HepG2 (cell line): ENCODE results near the gene ASTN2. TPM values are rescaled to one million over a fixed set of nuclear protein-coding genes. Genes with fewer than 3 reads are reported as not detected.

ENCODE experiments used
- ATAC-seq: fragments of 200-7000 bp; cut with Tn5 transposase; 3 replicates; pipeline ENCODE4 v1.9.1; 2020; ENCODE audit warnings: mild to moderate bottlenecking, moderate library complexity
- BruUV-seq: library from RNA; stranded (reverse); fragments of 400-500 nt; replicated peaks from 2 replicates; lab custom pipeline; 2021; lab: Mats Ljungman, UMichigan
- CTCF ChIA-PET: fragments of 300-600 bp; formaldehyde crosslinking; extraction: SDS; loops from one replicate; lab custom pipeline; 2021; ENCODE audit warnings: low total read pairs, inconsistent platforms, low intra/inter-chr PET ratio; lab: Yijun Ruan, JAX
- POLR2A ChIA-PET: fragments of 350-600 bp; sonication (Branson Sonifier 250); formaldehyde crosslinking; loops from one replicate; lab custom pipeline; 2020; ENCODE audit warnings: antibody characterized with exemption, inconsistent platforms; lab: Yijun Ruan, JAX
- DNase-seq: peaks from one replicate; pipeline ENCODE4 v3.0.0-alpha.2; 2015; ENCODE audit warnings: low spot score
- FAIRE-seq: peaks from 3 replicates; lab custom pipeline; 2011; peaks lifted over from hg19 to GRCh38; lab: Jason Lieb, UNC
- H2AFZ ChIP-seq: one replicate; pipeline ENCODE4 v1.6.1; 2011; ENCODE audit warnings: low read length, inconsistent platforms
- H3K27ac ChIP-seq: fragments of 300-600 bp; 3 replicates; pipeline ENCODE4 v1.8.0; 2011; ENCODE audit warnings: mixed run types, mild to moderate bottlenecking, mixed read lengths, low read length, inconsistent platforms; ENCODE audit not compliant: insufficient read depth; ENCODE audit errors: extremely low read length
- H3K27me3 ChIP-seq, 2 experiments: fragments of 200-600 bp in 1 of 2; 2 replicates in 1 of 2; 3 replicates in 1 of 2; pipeline versions ENCODE4 v1.6.0 to v1.8.0; 2011; ENCODE audit warnings: low read length in 2 of 2, mild to moderate bottlenecking in 2 of 2, moderate library complexity in 2 of 2, inconsistent platforms in 1 of 2; ENCODE audit not compliant: insufficient read depth in 2 of 2, control insufficient read depth in 1 of 2
- H3K36me3 ChIP-seq, 2 experiments: fragments of 200-600 bp in 1 of 2; replicated peaks in 1 of 2; 2 replicates in 1 of 2; 3 replicates in 1 of 2; pipeline versions ENCODE4 v1.5.1 to v1.8.0; 2011; ENCODE audit warnings: low read length in 2 of 2, inconsistent platforms in 1 of 2; ENCODE audit not compliant: insufficient read depth in 2 of 2, control insufficient read depth in 1 of 2
- H3K4me1 ChIP-seq: 2 replicates; pipeline ENCODE4 v1.5.1; 2012; ENCODE audit warnings: low read length, inconsistent platforms; ENCODE audit not compliant: insufficient read depth
- H3K4me2 ChIP-seq: 2 replicates; pipeline ENCODE4 v1.6.0; 2011; ENCODE audit warnings: low read depth, low read length, inconsistent platforms
- H3K4me3 ChIP-seq, 3 experiments: fragments of 200-600 bp in 1 of 3; sonication (generic), shearing (Covaris generic) in 1 of 3; replicated peaks in 1 of 3; 2 replicates each; pipeline ENCODE4 v1.5.1; 2011 to 2016; ENCODE audit warnings: low read length in 3 of 3, inconsistent platforms in 2 of 3, low read depth in 2 of 3, mild to moderate bottlenecking in 2 of 3, control low read depth in 1 of 3, mixed read lengths in 1 of 3; ENCODE audit not compliant: insufficient read depth in 1 of 3
- H3K79me2 ChIP-seq: one replicate; pipeline ENCODE4 v1.6.1; 2011; ENCODE audit warnings: low read length, inconsistent platforms; ENCODE audit not compliant: insufficient read depth
- H3K9ac ChIP-seq: 2 replicates; pipeline ENCODE4 v1.6.0; 2011; ENCODE audit warnings: mild to moderate bottlenecking, low read depth, low read length, inconsistent platforms; ENCODE audit not compliant: insufficient read depth
- H3K9me3 ChIP-seq: 2 replicates; pipeline ENCODE4 v1.5.1; 2012; ENCODE audit warnings: mild to moderate bottlenecking, low read length
- H4K20me1 ChIP-seq: 2 replicates; pipeline ENCODE4 v1.6.0; 2011; ENCODE audit warnings: inconsistent platforms, mild to moderate bottlenecking, low read length, moderate library complexity; ENCODE audit not compliant: insufficient read depth
- IRX3 ChIP-seq: sonication (generic); formaldehyde crosslinking; IDR thresholded peaks from 2 replicates; pipeline ENCODE4 v1.8.1; 2023; ENCODE audit warnings: mild to moderate bottlenecking, low read depth, missing genetic modification reagents, borderline replicate concordance
- ISX ChIP-seq: sonication (generic); formaldehyde crosslinking; conservative IDR thresholded peaks from 2 replicates; pipeline ENCODE4 v1.5.0; 2020; ENCODE audit warnings: missing genetic modification reagents
- JUNB ChIP-seq: sonication (generic); formaldehyde crosslinking; IDR thresholded peaks from 2 replicates; pipeline ENCODE4 v1.8.0; 2022; ENCODE audit warnings: missing genetic modification reagents, mild to moderate bottlenecking, borderline replicate concordance
- NFE2 ChIP-seq: sonication (generic); formaldehyde crosslinking; IDR thresholded peaks from 2 replicates; pipeline ENCODE4 v1.4.0; 2020; ENCODE audit warnings: missing genetic modification reagents
- NR3C1 ChIP-seq: sonication (generic); formaldehyde crosslinking; IDR thresholded peaks from 2 replicates; pipeline ENCODE4 v1.4.0; 2020; ENCODE audit warnings: missing genetic modification reagents
- SMC3 ChIP-seq: IDR thresholded peaks from 2 replicates; pipeline ENCODE4 v1.6.1; 2011; ENCODE audit warnings: low read length, improper control_type of control experiment
- ZNF20 ChIP-seq: sonication (generic); formaldehyde crosslinking; IDR thresholded peaks from 2 replicates; pipeline ENCODE4 v1.4.0; 2020; ENCODE audit warnings: mild to moderate bottlenecking, moderate library complexity, missing genetic modification reagents
- ZNF205 ChIP-seq: IDR thresholded peaks from 2 replicates; pipeline ENCODE4 v1.6.1; 2018; ENCODE audit warnings: missing biosample characterization, missing genetic modification reagents
- ZNF496 ChIP-seq: sonication (generic); formaldehyde crosslinking; IDR thresholded peaks from 2 replicates; pipeline ENCODE4 v1.8.1; 2023; ENCODE audit warnings: mild to moderate bottlenecking, moderate library complexity, missing genetic modification reagents; ENCODE audit not compliant: insufficient replicate concordance
- WGBS: methylation state at CpG from one replicate; pipeline ENCODE4 v1.1.6; 2017; ENCODE audit warnings: low lambda C conversion rate; 5-methylcytosine and 5-hydroxymethylcytosine counted together
- in situ Hi-C: cut with HindIII; loops from 2 replicates; pipeline ENCODE4 v1.10.0; 2017; ENCODE audit warnings: low pct_unique_long_range_greater_than_20kb; ENCODE audit not compliant: extremely low pct_ligation_motif_present
- intact Hi-C: fragments of 100-400 bp; cut with micrococcal nuclease; formaldehyde crosslinking; loops from one replicate; pipeline ENCODE4 v1.10.0; 2022; ENCODE audit not compliant: unreplicated experiment
- polyA plus RNA-seq, 8 experiments: library from polyadenylated mRNA; depleted of rRNA in 3 of 8; stranded (reverse) in 7 of 8; unstranded in 1 of 8; fragments of >200 nt; fragmentation: Illumina TruSeq in 4 of 8; extraction: Trizol in 4 of 8; gene quantifications; 2 replicates each; pipeline versions ENCODE4 v1.2.1 to v1.2.3, GENCODE V29; 2011 to 2016; ENCODE audit warnings: low read depth in 4 of 8, missing spikeins in 1 of 8, mixed read lengths in 1 of 8; ENCODE audit not compliant: insufficient read depth in 1 of 8
- total RNA-seq, 5 experiments: library from RNA; depleted of rRNA; stranded (reverse); fragments of >200 nt; fragmentation: Illumina TruSeq; extraction: Trizol; gene quantifications; 2 replicates each; pipeline ENCODE4 v1.2.3, GENCODE V29; 2016; ENCODE audit warnings: low read depth in 1 of 5
- TF ChIP-seq, protein P1 (sequence below): sonication (generic); formaldehyde crosslinking; IDR thresholded peaks from 2 replicates; pipeline ENCODE4 v1.9.0; 2022; ENCODE audit warnings: low read depth, missing genetic modification reagents
- TF ChIP-seq, protein P2 (sequence below): sonication (generic); formaldehyde crosslinking; IDR thresholded peaks from 2 replicates; pipeline ENCODE4 v1.8.0; 2022; ENCODE audit warnings: mild to moderate bottlenecking, missing genetic modification reagents, moderate library complexity

ASTN2 gene
- total and polyA plus RNA-seq, 2 of the 13 experiments (the other 11 are each of a cell fraction or from before 2014, with no cell fraction given): 5.2 to 13.5 TPM

DNA sequence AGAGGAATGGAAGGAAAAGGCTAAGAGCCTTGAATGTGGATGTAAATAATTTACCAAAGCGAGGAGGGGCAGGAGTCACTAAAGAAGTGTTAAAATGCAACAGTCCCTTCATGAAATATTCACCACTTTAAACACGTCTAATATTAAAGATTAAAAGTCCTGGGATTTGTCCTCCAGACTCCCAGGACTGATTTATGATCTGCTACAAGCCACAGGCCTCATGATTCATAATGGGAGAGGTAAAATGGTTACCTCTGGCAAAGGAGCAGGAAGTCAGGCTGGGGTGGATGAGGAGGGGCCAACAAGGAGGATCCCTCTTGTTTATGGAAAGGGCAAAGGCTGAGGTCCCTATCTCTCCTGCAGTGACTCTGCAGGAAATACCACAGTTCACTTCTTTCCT lies 435.4 kb downstream of the ASTN2 start (continued):
- no peak for TF ChIP-seq ZNF205 (CRISPR knock-in tag)
- TF ChIP-seq, all 625 proteins: peak for 0

DNA sequence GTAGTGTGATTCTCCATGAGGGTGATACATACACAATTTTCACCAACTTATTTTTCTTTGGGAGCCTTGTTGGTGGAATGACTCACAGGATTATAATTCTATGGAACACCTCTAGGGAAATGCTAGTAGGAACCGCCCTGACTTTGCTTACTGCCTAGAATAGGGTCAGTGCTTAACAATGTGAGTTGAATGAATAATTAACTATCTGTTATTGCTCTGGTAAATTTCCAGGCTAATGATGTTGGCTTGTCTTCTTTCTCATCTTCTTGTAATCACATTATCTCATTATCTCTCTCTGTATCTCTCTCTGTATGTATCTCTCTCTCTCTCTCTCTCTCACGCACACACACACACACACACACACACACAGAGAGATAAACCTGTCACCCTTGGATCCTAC lies 436.7 kb downstream of the ASTN2 start:
- H4K20me1 ChIP-seq: no peaks in the 10 kb centered on the region
- ChIA-PET POLR2A (no interaction called here), CTCF (no interaction called here)
- no peak overlapping the region for H2AFZ ChIP-seq
- no peak for FAIRE-seq
- DNase-seq: no peak
- 2% methylated on average over 2 of the region's 2 CpGs for WGBS
- no peak overlapping the region for H3K4me3 ChIP-seq
- BruUV-seq: no TSS peak
- no peaks in the 10 kb centered on the region for H3K9me3 ChIP-seq
- in situ Hi-C loops: no loop called here
- intact Hi-C loops: no loop called here
- no peaks in the 10 kb centered on the region for H3K4me1 ChIP-seq
- H3K79me2 ChIP-seq: no peaks in the 10 kb centered on the region
- no peak overlapping the region for H3K4me2 ChIP-seq
- H3K27ac ChIP-seq: no peak overlapping the region
- TF ChIP-seq, protein P1, sequence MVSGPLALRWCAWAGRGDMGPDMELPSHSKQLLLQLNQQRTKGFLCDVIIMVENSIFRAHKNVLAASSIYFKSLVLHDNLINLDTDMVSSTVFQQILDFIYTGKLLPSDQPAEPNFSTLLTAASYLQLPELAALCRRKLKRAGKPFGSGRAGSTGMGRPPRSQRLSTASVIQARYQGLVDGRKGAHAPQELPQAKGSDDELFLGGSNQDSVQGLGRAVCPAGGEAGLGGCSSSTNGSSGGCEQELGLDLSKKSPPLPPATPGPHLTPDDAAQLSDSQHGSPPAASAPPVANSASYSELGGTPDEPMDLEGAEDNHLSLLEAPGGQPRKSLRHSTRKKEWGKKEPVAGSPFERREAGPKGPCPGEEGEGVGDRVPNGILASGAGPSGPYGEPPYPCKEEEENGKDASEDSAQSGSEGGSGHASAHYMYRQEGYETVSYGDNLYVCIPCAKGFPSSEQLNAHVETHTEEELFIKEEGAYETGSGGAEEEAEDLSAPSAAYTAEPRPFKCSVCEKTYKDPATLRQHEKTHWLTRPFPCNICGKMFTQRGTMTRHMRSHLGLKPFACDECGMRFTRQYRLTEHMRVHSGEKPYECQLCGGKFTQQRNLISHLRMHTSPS: no peak
- no peak for TF ChIP-seq IRX3 (CRISPR knock-in tag)
- TF ChIP-seq ISX: no peak
- TF ChIP-seq JUNB: no peak
- no peak for TF ChIP-seq SMC3
- TF ChIP-seq, protein P2, sequence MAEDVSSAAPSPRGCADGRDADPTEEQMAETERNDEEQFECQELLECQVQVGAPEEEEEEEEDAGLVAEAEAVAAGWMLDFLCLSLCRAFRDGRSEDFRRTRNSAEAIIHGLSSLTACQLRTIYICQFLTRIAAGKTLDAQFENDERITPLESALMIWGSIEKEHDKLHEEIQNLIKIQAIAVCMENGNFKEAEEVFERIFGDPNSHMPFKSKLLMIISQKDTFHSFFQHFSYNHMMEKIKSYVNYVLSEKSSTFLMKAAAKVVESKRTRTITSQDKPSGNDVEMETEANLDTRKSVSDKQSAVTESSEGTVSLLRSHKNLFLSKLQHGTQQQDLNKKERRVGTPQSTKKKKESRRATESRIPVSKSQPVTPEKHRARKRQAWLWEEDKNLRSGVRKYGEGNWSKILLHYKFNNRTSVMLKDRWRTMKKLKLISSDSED (CRISPR knock-in tag): no peak
- TF ChIP-seq NR3C1 (CRISPR knock-in tag): no peak
- no peak for TF ChIP-seq ZNF20 (CRISPR knock-in tag)
- TF ChIP-seq ZNF496 (CRISPR knock-in tag): no peak
- TF ChIP-seq NFE2: no peak
- H3K36me3 ChIP-seq: no peaks in the 10 kb centered on the region
- H3K9ac ChIP-seq: no peak overlapping the region
- no peak for ATAC-seq
- H3K27me3 ChIP-seq: no peaks in the 10 kb centered on the region
